ENCODE measurements around the gene MATN1.

Gene MATN1

DNA sequence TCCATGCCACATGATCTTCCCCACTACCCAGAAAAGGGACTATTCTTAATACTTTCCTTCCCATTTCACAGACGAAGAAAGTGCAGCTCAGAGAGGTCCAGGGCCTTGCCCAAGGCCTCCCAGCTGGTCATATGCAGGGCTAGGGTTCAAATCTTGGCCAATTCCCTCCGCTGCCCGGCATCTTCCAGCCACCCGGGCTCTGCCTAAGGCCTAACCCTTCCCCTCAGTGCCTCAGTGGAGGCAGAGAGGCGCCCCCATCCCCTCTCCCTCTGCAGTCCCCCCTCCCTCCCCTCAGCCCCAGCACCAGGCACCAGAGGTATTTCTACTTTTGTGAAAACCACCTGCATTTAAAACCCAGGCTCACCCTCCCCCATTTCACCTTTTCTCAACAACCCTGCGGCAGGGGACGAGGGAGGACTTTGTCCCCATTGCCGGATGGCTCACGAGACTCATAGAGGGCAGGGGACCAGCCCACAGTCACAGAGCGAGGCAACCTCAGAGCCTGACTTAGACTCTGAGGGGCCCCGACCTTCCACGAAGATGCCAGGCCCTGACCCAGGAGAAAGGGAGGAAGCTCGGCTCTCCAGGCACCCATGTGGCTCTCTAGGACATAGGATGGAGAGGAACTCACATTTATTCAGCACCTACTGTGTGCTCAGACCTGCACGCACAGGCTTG lies 21.9 kb upstream of the MATN1 start:
- TF ChIP-seq, protein P1, sequence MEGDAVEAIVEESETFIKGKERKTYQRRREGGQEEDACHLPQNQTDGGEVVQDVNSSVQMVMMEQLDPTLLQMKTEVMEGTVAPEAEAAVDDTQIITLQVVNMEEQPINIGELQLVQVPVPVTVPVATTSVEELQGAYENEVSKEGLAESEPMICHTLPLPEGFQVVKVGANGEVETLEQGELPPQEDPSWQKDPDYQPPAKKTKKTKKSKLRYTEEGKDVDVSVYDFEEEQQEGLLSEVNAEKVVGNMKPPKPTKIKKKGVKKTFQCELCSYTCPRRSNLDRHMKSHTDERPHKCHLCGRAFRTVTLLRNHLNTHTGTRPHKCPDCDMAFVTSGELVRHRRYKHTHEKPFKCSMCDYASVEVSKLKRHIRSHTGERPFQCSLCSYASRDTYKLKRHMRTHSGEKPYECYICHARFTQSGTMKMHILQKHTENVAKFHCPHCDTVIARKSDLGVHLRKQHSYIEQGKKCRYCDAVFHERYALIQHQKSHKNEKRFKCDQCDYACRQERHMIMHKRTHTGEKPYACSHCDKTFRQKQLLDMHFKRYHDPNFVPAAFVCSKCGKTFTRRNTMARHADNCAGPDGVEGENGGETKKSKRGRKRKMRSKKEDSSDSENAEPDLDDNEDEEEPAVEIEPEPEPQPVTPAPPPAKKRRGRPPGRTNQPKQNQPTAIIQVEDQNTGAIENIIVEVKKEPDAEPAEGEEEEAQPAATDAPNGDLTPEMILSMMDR (IDR thresholded peaks at IDR 0.05; ENCODE audit: poor library complexity, severe bottlenecking), result no peak
- ATAC-seq (ENCODE audit: low read depth) (no peak), DNase-seq (ENCODE audit: low spot score) (no peak)
- no peaks in the 10 kb centered on the region for H3K36me3 ChIP-seq (ENCODE audit: low read depth)
- peaks cover 30% of the 10 kb centered on the region for H3K4me1 ChIP-seq (ENCODE audit: insufficient read depth, poor library complexity, severe bottlenecking)
- H3K9me3 ChIP-seq (ENCODE audit: severe bottlenecking), result no peaks in the 10 kb centered on the region
- no peak overlapping the region for H3K27ac ChIP-seq (ENCODE audit: poor library complexity, severe bottlenecking)
- no peaks in the 10 kb centered on the region for H3K27me3 ChIP-seq (ENCODE audit: insufficient read depth, poor library complexity, severe bottlenecking)
- no peak overlapping the region for H3K4me3 ChIP-seq (ENCODE audit: severe bottlenecking)

DNA sequence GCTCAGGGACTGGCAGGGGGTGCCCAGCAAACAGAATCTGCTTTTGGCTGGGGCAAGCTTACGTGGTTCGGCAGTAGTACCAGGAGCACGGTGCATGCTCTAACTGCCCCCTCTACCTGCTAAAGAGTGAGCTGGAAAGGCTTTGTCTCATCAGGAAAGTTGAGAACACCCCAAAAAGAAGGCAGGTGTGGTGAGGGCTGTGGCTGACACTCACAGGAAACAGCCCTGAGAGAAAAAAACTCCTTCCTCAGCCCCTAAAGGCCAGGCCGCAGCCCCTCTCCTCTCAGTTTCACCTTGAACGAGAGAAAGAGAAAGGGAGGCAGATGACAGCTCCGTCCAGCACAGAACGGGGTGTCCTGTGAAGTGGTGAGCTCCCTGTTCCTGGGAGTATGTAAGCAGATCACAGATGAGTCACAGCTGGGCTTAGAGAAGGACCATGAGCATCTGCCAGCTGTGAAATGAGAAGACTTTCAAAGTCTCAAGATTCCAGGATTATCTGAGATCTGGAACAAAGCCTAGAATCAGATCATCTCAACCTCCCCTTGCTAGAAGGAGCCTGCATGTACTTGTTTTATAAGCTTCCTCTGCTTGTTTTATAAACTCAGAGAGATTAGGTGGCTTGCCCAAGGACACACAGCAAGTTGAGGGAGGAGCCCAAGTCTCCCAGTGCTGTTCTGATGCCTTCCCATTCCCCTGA lies 20.8 kb upstream of the MATN1 start:
- Histone ChIP-seq H3K9me3 (ENCODE audit: severe bottlenecking) (no peaks in the 10 kb centered on the region), H3K27me3 (ENCODE audit: insufficient read depth, poor library complexity, severe bottlenecking) (no peaks in the 10 kb centered on the region), H3K4me3 (ENCODE audit: severe bottlenecking) (no peak overlapping the region), H3K36me3 (ENCODE audit: low read depth) (no peaks in the 10 kb centered on the region), H3K27ac (ENCODE audit: poor library complexity, severe bottlenecking) (no peak overlapping the region), H3K4me1 (ENCODE audit: insufficient read depth, poor library complexity, severe bottlenecking) (peaks cover 30% of the 10 kb centered on the region)
- TF ChIP-seq, protein P1 (IDR thresholded peaks at IDR 0.05; ENCODE audit: poor library complexity, severe bottlenecking), result no peak
- no peak for DNase-seq (ENCODE audit: low spot score)
- no peak for ATAC-seq (ENCODE audit: low read depth)

DNA sequence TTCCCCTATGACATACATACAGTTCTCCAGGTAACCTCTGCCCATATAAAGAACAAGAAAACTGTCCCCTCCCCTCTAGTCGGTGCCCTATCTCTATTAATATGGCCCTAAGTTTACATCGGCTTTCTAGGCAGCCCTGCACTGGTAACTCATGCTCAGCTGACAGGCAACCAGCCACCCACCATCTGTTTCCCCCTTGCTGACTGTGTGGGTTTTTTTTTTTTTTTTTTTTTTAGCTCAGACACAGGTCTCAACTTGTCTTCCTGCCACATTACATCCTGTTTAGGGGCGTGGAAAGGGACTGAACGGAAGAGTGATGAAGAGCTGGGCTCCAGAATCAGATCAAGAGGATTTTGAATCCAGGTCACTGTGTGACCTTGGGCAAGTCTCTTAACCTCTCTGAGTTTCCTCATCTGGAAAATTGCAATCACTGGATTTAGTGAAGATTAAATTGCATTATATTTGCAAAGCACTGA lies 20.2 kb upstream of the MATN1 start:
- Histone ChIP-seq H3K9me3 (ENCODE audit: severe bottlenecking) (no peaks in the 10 kb centered on the region), H3K4me3 (ENCODE audit: severe bottlenecking) (no peak overlapping the region), H3K36me3 (ENCODE audit: low read depth) (no peaks in the 10 kb centered on the region), H3K27me3 (ENCODE audit: insufficient read depth, poor library complexity, severe bottlenecking) (no peaks in the 10 kb centered on the region), H3K4me1 (ENCODE audit: insufficient read depth, poor library complexity, severe bottlenecking) (peaks cover 28% of the 10 kb centered on the region), H3K27ac (ENCODE audit: poor library complexity, severe bottlenecking) (no peak overlapping the region)
- peak; percentile 18; the same call in 1 of the 3 replicates for ATAC-seq (ENCODE audit: low read depth)
- DNase-seq (ENCODE audit: low spot score), result no peak
- TF ChIP-seq, protein P1 (IDR thresholded peaks at IDR 0.05; ENCODE audit: poor library complexity, severe bottlenecking), result no peak

DNA sequence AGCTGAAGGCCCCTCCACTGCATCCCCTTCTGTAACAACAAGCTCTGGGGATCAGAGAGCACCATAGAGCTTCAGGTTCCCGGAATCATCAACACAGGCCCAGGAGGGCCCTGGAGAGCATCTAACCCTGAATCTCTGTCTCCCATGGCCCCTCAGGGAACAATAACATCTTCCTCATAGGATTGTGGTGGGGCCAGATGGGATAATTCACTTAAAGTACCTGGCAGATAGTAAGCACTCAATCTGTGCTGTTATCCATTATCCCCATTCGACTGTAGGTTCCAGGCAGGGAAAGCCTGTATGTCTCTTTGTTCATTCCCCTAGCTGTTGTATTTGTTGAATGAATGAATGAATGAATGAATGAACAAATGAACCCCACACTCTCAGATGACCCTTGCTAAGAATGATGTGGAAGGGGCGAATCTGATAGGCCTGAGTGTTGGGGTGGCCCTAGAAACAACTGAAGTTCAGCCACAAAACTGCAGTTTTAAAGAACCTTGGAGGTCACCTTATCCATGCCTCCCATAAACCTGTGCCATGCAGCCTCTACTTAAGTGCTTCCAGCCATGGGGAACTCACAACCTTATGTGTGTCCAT lies 19.7 kb upstream of the MATN1 start:
- ATAC-seq (ENCODE audit: low read depth) (no peak), DNase-seq (ENCODE audit: low spot score) (no peak)
- Histone ChIP-seq H3K27ac (ENCODE audit: poor library complexity, severe bottlenecking) (no peak overlapping the region), H3K9me3 (ENCODE audit: severe bottlenecking) (no peaks in the 10 kb centered on the region), H3K36me3 (ENCODE audit: low read depth) (no peaks in the 10 kb centered on the region), H3K4me3 (ENCODE audit: severe bottlenecking) (no peak overlapping the region), H3K4me1 (ENCODE audit: insufficient read depth, poor library complexity, severe bottlenecking) (peaks cover 22% of the 10 kb centered on the region), H3K27me3 (ENCODE audit: insufficient read depth, poor library complexity, severe bottlenecking) (no peaks in the 10 kb centered on the region)
- TF ChIP-seq, protein P1 (IDR thresholded peaks at IDR 0.05; ENCODE audit: poor library complexity, severe bottlenecking), result no peak

All from RWPE2 (cell line).